AG08396 (cell line): ENCODE measurements around the gene SPTAN1.
A peak's percentile ranks its signal among the peaks of the same experiment; 100 is the strongest.
"Not testable (repeated sequence)": the region's sequence is repeated elsewhere in the genome, so short reads cannot be mapped to it uniquely, and the experiment has no call there.

ENCODE experiments used
- DNase-seq: peaks from one replicate; pipeline ENCODE4 v3.0.0; 2012; ENCODE audit warnings: low spot score, mixed read lengths

SPTAN1 gene

DNA sequence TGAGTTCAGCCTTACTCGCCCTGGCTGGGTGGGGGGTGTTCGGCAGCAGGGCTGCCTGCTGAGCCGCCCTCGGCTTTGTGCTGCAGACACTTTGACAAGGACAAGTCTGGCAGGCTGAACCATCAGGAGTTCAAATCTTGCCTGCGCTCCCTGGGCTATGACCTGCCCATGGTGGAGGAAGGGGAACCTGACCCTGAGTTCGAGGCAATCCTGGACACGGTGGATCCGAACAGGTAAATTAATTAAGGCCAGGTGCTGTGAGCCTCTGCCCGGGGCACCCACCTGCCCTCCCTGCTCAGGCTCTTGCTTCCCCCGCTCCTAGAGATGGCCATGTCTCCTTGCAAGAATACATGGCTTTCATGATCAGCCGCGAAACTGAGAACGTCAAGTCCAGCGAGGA is 80.1 kb downstream of the SPTAN1 start:
- no peak for DNase-seq

DNA sequence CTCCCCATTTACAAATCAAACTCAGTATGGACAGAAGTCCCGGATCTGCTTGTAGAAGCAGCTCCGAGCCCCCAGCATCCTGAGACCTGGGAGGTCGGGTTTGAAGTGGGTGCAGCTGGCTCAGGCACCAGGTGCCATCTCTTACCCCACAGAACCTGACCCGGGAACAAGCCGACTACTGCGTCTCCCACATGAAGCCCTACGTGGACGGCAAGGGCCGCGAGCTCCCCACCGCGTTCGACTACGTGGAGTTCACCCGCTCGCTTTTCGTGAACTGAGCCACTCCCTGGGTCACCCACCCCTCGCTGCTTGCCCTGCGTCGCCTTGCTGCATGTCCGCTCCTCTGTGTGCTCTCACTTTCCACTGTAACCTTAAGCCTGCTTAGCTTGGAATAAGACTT is 80.7 kb downstream of the SPTAN1 start:
- DNase-seq = no peak

DNA sequence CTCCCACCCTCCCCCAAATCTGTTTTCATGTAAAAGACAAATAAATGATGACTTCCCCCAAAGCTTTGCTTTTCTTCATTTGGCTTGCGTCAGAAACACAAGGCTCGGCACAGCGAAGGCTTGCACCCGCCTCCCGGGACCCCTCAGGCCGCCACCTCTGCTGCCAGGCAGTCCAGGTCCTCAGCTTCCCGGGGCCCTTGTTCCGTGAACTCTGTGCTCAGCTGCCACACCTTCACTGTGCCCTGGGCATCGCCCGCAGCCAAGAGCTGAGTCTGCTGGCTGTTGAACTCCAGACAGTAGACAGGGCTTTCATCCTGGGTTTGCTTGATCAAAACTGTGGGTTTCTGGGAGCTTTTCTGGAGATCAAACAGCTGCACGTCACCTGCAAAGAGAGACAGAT is 81.2 kb downstream of the SPTAN1 start:
- DNase-seq = no peak

DNA sequence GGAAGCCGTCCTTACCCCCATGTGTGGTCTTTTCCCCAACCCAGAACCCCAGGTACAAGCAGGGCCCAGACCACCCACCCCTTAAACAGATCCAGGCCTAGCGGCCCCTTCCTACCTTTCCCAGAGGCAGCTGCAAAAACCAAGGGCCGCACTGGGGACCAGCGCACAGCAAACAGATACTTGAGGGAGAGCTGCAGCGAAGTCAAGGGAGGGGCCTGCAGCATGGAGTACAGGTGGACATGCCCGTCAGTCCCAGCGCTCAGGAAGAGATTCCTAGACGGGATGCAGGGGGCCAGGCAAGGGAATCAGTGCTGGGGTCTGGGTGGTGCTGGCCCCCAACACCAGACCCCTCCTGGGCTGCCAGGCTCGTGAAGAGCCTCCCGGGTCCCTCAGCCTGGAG is 81.7 kb downstream of the SPTAN1 start:
- DNase-seq = no peak

DNA sequence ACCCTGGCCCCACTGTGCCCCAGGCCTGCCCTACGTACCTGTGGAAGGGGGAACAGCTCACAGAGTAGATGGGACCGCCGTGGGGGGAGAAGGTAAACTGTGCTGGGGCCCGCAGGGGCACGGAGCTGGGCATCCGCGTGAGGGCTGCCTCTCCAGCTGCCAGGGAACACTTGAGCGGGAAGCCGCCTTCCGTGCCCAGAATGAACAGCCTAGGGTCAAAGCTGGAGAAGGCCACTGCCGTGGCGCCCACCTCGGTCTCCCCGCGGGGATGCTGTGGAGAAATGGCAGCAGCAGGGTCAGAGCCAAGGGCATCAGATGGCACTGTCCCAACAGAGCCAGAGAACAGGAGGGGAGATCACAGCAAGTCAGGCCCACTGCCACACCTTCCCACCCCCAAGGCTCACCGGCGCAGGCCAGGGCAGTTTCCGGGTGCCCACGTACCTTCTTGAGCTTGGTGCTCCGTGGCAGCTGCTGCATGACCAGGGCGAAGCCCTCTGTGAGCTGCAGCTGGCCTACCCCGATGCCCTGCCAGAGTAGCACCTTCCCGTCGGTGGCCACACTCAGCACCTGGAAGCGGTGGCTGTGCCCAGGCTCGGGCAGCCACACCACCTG is 82.4 kb downstream of the SPTAN1 start:
- DNase-seq = no peak

DNA sequence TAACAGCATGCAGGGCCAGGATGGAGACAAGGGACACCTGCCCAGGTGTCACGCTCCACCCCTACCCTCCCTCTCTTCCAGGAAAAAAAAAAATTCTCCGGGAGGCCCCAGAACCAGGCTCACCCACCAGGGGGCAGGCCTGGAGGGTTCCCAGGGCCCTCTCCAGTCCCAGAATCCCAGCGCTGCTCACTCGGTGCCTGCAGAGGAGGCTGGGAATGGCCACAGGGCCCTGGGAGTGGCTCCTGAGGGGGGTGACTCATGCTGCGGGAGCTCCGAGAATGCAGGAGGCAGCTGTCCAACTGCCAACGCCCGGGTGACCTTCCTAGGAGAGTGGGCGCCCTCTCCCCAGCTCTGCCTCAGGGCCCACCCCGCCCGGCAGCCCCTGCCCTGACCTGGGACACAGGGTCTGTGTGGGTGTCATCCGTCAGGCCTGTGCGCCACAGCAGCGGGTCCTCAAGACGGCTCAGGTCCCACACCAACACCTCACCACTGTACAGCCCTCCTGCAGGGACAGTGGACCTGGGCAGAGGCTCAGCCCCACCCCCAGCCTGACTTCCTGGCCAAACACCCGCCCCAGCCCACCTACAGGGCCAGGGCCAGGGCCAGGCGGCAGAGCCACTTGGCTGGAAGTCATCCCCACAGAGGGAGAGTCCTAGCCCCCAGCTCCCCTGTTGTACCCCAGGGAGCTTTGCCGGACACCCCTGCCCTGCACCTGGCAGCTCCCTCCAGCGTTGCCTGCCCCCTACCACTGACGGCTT is 83.1 kb downstream of the SPTAN1 start:
- peak; percentile 97 for DNase-seq

DNA sequence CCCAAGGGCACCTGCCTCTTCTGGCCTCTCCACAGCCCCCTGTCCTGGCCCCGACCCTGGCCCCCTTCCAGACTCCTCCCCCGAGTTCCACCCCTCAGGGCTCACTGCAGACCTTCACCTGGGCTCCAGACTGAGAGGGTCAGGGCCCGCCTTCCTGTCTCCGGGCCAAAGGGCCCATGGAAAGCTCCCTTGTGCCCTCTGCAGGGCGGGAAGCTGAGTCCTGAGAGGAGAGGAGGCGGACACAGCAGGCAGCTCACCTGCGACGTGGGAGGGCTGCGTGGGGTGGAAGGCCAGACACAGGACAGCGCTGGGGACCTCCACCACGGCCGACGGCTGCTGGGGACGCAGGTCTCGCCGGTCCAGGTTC is 83.6 kb downstream of the SPTAN1 start:
- no peak for DNase-seq

DNA sequence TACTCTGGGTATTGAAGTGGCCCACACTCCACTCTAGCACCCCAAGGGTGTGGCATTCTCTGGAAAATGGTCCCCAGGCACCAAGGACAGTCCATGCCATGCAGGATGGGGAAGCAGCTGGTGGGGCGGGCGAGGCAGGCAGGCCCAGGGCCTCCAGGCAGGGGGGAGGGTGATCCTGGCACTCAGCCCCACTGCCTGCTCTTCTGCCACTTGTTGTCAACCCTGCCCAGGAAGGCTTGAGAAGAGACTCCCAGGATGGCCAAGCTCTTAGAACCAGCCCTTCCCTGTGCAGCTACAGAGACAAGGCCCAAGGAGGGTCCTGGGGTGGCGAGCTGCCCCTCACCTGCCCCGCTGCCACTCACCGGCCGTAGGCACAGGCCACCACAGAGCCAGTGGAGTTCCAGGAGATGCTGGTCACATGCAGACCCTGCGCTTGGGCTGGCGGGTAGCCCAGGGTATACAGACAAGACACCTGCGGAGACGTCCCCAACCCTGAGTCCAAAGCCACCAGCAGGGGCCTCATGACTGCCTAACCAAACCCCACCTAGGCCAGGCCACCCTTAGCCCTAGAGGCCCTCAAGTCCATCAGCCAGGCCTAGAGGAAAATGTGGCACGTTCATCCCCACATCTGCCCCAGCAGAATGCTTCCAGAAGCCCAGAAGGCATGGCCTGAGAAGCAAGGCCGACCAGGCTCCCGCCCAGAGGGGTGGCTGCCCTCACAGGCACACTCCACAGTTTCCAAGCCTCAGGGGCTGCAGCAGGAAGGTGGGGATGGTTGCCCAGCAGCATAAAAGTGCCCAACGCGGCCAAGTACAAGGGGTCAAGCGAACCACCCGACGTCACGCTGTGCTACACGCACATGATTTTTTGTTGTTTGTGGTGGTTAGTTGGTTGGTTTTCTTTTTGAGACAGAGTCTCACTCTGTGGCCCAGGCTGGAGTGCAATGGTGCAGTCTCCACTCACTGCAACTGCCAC is 84.5 kb downstream of the SPTAN1 start:
- DNase-seq = no peak

DNA sequence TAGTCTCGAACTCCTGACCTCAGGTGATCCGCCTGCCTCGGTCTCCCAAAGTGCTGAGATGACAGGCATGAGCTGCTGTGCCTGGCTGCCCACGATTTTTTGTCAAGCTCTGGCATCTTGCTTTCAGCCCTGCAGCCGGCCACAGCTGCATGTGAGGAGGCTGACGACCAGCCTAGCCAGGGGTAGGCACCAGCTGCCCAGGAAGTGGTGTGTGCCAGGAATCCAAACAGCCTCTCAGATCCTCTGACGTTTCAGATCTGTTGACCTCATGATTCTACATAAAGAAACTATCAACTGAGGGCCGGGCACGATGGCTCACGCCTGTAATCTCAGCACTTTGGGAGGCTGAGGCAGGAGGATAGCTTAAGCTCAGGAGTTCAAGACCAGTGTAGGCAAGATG is 85.3 kb downstream of the SPTAN1 start:
- DNase-seq = no peak

DNA sequence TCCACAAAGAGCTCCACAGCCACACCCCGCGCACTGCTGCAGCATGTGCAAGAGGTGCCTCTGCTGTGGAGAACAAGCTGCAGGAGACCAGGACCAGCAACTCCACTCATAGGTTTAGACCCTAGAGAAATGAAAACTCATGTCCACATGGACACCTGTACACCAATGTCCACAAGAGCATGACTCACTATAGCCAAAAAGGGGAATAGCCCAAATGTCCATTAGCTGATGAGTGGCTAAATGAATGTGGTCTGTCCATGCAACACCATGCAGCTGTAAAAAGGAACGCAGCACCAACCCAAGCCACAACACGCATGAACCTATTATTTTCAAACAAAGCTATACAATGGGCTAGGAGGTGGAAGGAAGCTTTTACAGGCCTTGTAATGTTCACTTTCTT is 86.2 kb downstream of the SPTAN1 start:
- no peak for DNase-seq

DNA sequence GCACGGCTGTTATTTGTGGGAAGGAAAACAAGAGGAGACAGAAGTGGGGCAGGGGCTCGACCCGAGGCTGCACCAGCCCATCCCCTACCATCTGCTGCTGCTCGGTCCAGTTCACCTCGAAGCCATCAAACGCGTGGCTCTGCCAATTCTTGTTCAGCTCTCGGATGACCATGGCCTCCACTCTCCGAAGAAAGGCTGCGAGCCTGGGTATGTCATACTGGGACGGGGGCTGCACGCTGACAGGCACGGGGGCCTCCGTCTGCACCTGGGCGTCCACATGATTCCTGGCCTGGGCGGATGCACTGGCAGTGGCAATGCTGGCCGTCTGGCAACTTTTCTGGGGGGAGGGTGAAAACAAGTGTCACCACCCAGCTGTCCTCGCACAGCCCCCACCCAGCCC is 88.2 kb downstream of the SPTAN1 start:
- DNase-seq = no peak

DNA sequence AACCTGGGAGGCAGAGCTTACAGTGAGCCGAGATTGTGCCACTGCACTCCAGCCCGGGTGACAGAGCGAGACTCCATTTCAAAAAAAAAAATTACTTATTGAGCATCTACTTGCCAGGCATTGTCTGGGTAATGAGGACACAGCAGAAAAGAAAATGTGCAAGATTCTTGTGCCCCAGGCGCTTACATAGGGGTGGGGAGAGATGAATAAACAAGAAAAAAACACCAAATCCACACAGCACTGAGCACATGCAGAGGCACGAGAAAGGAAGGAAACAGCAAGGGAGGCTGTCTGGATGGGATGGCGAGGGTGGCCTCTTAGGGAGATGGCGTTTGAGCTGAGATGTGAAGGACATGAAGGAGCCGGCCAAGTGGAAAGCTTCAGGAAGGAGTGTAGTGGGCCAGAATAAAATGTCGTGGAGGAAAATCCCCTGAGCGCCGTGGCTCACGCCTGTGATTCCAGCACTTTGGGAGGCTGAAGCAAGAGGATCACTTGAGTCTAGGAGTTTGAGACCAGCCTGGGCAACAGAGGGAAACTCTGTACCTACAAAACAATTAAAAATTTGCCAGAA is 90.4 kb downstream of the SPTAN1 start:
- no peak for DNase-seq

DNA sequence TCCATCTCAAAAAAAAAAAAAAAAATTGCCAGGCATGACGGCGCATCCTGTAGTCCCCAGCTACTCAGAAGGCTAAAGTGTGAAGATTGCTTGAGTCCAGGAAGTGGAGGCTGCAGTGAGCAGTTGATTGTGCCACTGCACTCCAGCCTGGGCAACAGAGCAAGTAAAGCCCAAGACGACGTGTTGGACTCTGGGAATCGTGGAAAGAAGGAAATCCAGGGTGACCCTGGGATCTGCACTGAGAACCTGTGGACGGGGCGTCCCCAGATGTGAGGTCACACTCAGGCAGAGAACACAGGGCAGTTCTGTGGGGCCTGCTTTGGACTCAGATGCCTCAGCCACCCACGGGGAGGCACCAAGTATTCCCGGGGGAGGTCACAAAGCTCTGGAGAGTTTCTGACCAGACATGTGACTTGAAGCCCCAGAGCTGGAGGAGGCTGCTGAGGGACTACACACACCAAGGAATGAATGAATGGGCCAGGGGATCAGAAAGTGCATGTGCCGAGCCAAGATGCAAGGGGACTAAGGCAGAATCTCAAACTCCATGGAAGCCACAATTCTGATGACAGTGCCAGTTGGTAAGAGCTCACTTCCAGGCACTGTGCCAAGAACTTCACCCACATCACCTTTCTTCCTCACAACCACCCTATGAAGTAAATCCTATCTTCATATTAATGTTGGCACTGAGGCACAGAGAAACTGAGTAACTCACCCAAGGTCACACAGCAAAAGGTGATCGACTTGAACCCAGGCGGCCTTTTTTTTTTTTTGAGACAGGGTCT is 91.3 kb downstream of the SPTAN1 start:
- no peak for DNase-seq

DNA sequence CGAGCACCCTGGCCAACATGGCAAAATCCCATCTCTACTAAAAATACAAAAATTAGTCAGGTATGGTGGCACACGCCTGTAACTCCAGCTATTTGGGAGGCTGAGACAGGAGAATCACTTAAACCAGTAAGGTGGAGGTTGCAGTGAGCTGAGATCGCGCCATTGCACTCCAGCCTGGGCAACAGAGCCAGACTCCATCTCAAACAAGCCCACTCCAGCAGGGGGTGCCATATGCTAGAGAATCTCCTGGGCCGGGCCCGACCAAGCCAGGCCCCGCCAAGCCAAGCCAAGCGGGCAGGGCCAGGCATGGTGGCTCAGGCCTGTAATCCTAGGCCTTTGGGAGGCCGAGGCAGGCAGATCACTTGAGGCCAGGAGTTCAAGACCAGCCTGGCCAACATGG is 95.8 kb downstream of the SPTAN1 start:
- DNase-seq = not testable (repeated sequence)

DNA sequence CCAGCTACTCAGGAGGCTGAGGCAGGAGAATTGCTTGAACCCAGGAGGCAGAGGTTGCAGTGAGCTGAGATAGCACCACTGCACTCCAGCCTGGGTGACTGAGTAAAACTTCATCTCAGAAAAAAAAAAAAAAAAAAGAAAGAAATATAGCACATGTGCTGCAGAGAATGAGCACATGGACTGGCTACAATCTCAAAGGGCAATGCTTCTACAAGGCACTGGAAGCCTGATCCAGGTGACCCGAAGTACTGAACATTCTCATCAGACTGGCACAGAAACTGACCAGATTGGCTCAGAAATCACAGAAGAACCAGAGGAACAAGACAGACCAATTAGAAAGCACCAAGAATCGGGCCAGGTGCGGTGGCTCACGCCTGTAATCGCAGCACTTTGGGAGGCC is 99.4 kb downstream of the SPTAN1 start:
- DNase-seq = no peak

DNA sequence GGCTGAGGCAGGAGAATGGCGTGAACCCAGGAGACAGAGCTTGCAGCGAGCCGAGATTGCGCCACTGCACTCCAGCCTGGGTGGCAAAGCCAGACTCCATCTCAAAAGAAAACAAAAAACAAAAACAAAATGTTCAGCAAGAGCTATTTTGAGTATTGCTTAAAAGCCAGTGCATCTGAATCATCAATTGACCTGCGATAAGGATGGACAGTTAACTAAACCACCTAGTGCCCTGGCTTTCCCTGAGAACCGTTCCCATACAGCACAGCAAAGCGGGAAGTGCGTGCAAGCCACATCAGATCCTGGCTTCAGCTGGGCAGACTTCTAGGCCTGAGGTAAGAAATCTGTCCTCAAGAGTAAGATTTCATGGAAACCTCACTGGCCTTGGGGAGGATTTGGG is 101.5 kb downstream of the SPTAN1 start:
- DNase-seq = peak; percentile 4

DNA sequence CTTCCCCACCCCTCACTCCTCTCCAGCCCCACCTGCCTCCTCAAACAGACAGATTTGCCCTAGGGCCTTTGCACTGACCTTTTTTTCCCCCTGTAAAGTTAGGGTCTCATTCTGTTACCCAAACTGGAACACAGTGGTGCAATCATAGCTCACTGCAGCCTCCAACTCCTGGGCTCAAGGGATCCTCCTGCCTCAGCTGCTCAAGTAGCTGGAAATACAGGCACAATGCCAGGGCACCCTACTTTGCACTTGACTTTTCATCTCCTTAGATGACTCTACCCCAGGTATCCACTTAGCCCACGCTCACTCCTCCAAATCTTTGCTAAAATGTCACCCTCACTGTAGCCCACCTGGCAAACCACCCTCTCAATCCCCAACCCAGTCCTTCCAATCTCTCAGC is 102.1 kb downstream of the SPTAN1 start:
- DNase-seq = no peak

DNA sequence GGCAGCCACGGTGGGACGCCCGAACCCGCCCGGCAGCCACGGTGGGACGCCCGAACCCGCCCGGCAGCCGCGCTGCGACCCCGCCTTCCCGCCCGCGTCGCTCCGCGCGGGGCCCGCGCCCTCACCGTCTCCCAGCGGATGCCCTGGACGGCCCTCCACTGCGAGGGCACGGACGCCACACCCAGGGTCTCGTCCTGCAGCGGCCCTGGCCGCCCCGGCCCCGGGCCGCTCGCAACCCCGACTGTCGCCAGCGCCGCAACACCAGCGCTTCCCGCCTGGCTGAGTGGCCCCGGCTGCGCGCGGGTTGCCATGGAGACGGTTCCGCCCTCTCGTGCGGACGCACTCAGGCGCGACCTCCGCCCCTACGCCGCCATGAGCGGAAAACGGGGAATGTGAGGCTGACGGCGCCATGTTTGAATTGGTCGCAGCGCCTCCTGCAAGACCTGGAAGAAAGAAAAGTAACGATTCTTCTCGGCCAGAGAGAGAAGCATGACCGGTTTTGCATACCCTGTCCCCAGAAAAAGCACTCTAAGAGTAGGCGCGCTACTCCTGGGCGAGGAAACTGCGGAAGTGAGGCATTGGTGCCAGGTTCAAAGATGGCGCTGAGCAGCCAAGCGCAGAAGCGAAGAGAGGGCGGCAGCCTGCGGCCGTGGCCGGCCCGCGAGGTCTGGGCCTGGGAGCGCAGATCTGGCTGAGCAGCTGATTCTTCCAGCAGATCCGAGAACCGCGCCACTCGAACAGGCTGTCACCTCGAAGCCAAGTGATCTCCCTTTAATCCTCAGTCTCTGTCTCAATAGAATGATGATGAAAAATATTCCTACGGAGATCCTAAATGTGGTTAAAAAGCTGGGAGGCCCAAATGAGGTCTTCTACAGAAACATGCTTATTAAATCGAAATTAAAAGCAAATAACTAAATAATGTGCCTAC is 104.3 kb downstream of the SPTAN1 start, which contains the start of gene DYNC2I2:
Gene DYNC2I2, minus strand, starts transcription at position 432 of the 928 bp plus-strand sequence. Its CDS starts 121 bp downstream, at position 311.
- DNase-seq = peak; percentile 98

DNA sequence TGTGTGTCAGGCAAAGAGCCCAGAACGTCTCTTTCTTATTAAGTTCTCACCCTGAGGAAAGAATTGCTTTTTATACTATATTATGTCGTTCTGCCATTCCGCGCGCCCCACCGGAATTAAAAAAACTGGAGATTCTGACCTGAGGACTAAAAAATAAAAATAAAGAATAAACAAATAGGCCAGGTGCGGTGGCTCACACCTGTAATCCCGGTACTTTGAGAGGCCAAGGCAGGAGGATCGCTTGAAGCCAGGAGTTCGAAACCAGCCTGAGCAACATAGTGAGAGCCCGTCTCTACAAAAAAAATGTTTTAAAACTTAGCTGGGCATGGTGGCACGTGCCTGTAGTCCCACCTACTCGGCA is 104.9 kb downstream of the SPTAN1 start:
- DNase-seq = no peak

DNA sequence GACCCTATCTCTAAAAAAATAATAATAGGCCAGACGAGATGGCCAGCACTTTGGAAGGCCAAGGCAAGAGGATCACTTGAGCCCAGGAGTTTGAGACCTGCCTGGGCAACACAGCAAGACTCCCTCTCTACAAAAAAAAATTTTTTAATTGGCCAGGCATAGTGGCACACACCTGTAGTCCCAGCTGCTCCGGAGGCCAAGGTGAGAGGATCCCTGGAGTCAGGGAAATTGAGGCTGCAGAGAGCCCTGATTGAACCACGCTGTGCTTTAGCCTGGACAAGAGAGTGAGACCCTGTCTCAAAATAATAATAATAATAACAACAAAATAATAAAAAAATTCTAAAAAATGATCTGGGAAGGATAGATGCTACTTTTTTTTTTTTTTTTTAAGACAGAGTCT is 105.4 kb downstream of the SPTAN1 start:
- no peak for DNase-seq
